Activated naive CD8-positive, alpha-beta T cell treated with anti-CD3 and anti-CD28 coated beads, Interleukin-2, amount 10 ng/mL, durations not matched to agents 7 days and 5 days (primary cell): Measurements from ENCODE around the gene CHI3L2. TPM values are rescaled to one million over a fixed set of nuclear protein-coding genes. Genes with fewer than 3 reads are reported as not detected.

Source experiments
- ATAC-seq: fragments of 150-1000 bp; cut with Tn5 transposase; one replicate; pipeline ENCODE4 v1.10.0; 2021; ENCODE audit warnings: low read depth, moderate library complexity
- POLR2A ChIA-PET: fragments of 350-600 bp; sonication (Branson Sonifier 250); formaldehyde crosslinking; loops from one replicate; lab custom pipeline; 2021; ENCODE audit warnings: antibody characterized with exemption; lab: Charles Lee
- DNase-seq: peaks from one replicate; pipeline ENCODE4 v3.0.0; 2021
- H3K27ac Mint-ChIP-seq: one replicate; pipeline ENCODE4 v1.8.0; 2022; ENCODE audit warnings: mild to moderate bottlenecking, mixed read lengths
- H3K27me3 Mint-ChIP-seq: one replicate; pipeline ENCODE4 v1.8.0; 2022; ENCODE audit warnings: mild to moderate bottlenecking, moderate library complexity, mixed read lengths
- H3K36me3 Mint-ChIP-seq: one replicate; pipeline ENCODE4 v1.8.0; 2021; ENCODE audit warnings: mild to moderate bottlenecking, mixed read lengths
- H3K4me1 Mint-ChIP-seq: one replicate; pipeline ENCODE4 v1.8.0; 2021; ENCODE audit warnings: mixed read lengths
- H3K4me3 Mint-ChIP-seq: one replicate; pipeline ENCODE4 v1.8.0; 2022; ENCODE audit warnings: mild to moderate bottlenecking, moderate library complexity, mixed read lengths
- H3K9me3 Mint-ChIP-seq: one replicate; pipeline ENCODE4 v1.8.0; 2021; ENCODE audit warnings: mixed read lengths
- total RNA-seq, 2 experiments: library from RNA; stranded (reverse); gene quantifications; one replicate each; pipeline ENCODE4 v1.2.3, GENCODE V29; 2021

CHI3L2 gene, protein sequence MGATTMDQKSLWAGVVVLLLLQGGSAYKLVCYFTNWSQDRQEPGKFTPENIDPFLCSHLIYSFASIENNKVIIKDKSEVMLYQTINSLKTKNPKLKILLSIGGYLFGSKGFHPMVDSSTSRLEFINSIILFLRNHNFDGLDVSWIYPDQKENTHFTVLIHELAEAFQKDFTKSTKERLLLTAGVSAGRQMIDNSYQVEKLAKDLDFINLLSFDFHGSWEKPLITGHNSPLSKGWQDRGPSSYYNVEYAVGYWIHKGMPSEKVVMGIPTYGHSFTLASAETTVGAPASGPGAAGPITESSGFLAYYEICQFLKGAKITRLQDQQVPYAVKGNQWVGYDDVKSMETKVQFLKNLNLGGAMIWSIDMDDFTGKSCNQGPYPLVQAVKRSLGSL
- total RNA-seq, result 10 to 100 TPM; 30.5 to 33.9 TPM

DNA sequence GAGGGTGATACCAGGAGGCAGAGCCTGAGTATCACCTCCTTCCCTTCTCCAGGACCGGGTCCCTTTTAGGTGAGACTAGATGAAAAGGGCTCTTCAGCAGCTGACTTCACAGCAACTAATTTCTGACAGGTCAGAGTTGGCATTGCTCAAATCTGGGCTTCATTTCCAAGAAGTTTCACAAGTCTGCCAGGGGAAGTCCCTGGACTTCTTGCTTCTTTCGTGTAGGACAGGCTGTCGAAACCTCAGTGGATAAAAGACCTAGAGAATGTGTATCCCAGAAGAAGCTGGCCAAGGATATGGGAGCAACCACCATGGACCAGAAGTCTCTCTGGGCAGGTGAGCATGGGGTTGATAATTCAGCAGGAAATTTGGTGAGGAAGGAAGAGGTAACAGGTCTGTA is at the start of gene CHI3L2:
CHI3L2 (plus strand) TSS at position 280 of the 400 bp plus-strand sequence; CDS start at position 297, 17 bp downstream.
- Mint-ChIP-seq H3K27me3 (no peaks in the 10 kb centered on the region), H3K9me3 (no peaks in the 10 kb centered on the region), H3K27ac (peak within 1 kb of the TSS; percentile 69), H3K4me1 (peaks cover 69% of the 10 kb centered on the region), H3K36me3 (peaks cover 11% of the 10 kb centered on the region), H3K4me3 (peak within 1 kb of the TSS; percentile 37)
- DNase-seq (no peak), ATAC-seq (no peak)
- POLR2A ChIA-PET, result interaction anchor here (3.0 to 6.5 kb wide), 3 partner anchors 11 to 35 kb away, joined by 15 to 66 read pairs (median 36); partner anchors contain the start of gene DENND2D

DNA sequence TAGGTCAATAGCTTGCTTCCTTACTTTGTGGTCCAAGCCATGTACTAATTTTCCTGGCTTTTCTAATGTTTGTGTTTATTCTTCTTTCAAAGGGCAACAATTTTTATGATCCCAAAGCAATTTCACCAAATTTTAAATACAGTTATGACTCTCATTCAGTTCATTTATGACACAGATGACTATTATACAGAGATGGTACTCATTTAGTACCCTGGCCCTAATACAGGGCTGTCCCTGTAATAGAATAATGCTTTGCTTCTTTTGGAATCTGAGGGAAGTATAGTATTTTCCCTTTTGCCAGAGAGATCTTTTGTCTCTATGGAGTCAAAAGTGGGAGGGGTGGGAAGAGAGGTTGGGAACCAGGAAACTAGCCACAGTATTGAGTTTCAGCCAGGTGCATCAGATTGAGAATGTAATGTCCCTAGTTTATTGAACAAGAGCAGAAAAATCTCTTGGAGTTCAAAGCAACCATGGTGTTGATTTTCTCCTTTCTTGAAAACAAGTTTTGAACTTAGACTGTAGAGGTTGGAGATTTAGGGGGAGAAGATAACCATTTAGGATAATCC is 47.5 kb upstream of the CHI3L2 start:
- ATAC-seq (no peak), DNase-seq (no peak)
- H3K4me3 Mint-ChIP-seq, result no peak overlapping the region
- no peaks in the 10 kb centered on the region for H3K27me3 Mint-ChIP-seq
- no peaks in the 10 kb centered on the region for H3K9me3 Mint-ChIP-seq
- peaks cover 58% of the 10 kb centered on the region for H3K36me3 Mint-ChIP-seq
- POLR2A ChIA-PET, result interaction anchor here (0.7 kb wide), 1 partner anchor 42 kb away, joined by 3 read pairs; no protein-coding TSS in a partner anchor
- H3K4me1 Mint-ChIP-seq, result peaks cover 9% of the 10 kb centered on the region
- H3K27ac Mint-ChIP-seq, result no peak overlapping the region

DNA sequence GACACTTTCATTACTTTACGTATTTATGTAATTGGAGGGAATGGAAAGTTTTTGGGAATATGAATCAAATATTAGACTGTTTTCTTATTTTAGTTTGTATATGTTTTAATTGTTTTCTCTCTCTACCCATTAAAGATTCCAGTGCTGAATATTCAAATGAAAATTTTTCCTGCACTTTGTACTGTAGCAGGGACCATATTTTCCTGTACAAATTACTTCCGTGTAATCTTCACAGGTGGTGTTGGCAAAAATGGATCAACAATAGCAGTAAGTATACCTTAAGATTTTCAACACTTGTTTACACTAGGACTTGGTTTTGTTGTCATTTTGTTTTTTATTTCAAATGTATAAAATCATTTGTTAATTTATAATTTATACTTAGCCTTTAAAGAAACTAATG is 45.5 kb upstream of the CHI3L2 start:
- no peaks in the 10 kb centered on the region for H3K27me3 Mint-ChIP-seq
- POLR2A ChIA-PET, result interaction anchor here (0.7 to 2.1 kb wide), 3 partner anchors 9 to 17 kb away, joined by 3 to 10 read pairs (median 3); partner anchors contain the start of gene DENND2D
- H3K4me3 Mint-ChIP-seq, result no peak overlapping the region
- H3K27ac Mint-ChIP-seq, result no peak overlapping the region
- peaks cover 18% of the 10 kb centered on the region for H3K4me1 Mint-ChIP-seq
- DNase-seq (no peak), ATAC-seq (no peak)
- peaks cover 63% of the 10 kb centered on the region for H3K36me3 Mint-ChIP-seq
- no peaks in the 10 kb centered on the region for H3K9me3 Mint-ChIP-seq

DNA sequence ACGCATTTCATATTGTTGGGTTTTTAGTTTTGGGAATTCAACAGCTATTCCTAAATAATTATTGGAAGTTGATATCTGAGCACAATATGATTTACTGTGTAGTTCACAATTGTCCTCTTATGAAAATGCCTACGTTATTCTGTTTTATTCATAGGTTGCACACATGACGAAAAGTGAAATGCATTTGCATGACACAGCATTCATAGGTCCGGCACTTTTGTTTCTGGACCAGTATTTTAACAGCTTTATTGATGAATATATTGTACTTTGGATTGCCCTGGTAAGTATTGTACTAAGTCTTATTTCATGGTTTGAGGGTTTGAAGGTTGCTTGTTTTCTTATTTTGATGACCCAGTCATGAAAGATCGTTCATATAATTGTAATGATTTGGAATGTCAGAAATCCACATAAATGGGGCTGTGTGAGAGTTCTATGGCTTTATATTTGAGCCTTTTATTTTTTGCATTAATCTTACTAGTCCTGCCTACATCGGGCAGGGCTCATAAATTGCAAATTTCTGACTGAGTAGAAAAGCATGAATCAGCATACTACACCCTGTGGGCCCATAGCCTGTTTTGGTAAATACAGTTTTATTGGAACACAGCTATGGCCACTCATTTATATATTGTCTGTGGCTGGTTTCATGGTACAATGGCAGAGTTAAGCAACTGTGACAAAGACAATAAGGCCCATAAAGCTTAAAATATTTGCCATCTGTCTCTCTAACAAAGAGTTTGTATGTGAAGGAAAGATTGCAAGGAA is 44.0 kb upstream of the CHI3L2 start:
- H3K27me3 Mint-ChIP-seq, result no peaks in the 10 kb centered on the region
- H3K4me3 Mint-ChIP-seq, result no peak overlapping the region
- ATAC-seq (no peak), DNase-seq (no peak)
- no peak overlapping the region for H3K27ac Mint-ChIP-seq
- H3K9me3 Mint-ChIP-seq, result no peaks in the 10 kb centered on the region
- peaks cover 66% of the 10 kb centered on the region for H3K36me3 Mint-ChIP-seq
- H3K4me1 Mint-ChIP-seq, result peaks cover 28% of the 10 kb centered on the region
- POLR2A ChIA-PET, result interaction anchor here (0.9 to 2.1 kb wide), 6 partner anchors 8 to 33 kb away, joined by 3 to 10 read pairs (median 6); partner anchors contain the start of gene DENND2D

DNA sequence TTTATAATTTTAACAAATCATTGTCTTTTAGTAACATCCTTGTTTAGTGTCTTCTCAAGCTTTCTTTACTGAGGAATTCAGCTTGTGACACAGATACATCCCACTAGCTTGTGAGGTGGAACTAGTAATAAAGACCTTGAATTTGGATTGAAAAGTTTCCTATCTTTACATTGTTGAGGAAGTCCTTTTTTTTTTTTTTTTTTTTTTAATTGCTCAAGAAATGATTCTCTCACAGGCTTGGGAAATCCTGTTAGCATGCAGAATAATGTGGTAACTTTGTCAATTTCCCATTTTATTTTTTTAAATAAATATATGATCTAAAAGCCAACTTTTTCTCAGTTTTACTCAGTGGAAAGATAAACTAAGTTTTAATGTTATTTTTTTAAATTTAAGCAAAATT is 42.9 kb upstream of the CHI3L2 start:
- ATAC-seq (no peak), DNase-seq (no peak)
- POLR2A ChIA-PET, result interaction anchor here (1.0 kb wide), 1 partner anchor 41 kb away, joined by 3 read pairs; no protein-coding TSS in a partner anchor
- peaks cover 69% of the 10 kb centered on the region for H3K36me3 Mint-ChIP-seq
- peaks cover 36% of the 10 kb centered on the region for H3K4me1 Mint-ChIP-seq
- H3K27ac Mint-ChIP-seq, result no peak overlapping the region
- H3K27me3 Mint-ChIP-seq, result no peaks in the 10 kb centered on the region
- no peaks in the 10 kb centered on the region for H3K9me3 Mint-ChIP-seq
- no peak overlapping the region for H3K4me3 Mint-ChIP-seq

DNA sequence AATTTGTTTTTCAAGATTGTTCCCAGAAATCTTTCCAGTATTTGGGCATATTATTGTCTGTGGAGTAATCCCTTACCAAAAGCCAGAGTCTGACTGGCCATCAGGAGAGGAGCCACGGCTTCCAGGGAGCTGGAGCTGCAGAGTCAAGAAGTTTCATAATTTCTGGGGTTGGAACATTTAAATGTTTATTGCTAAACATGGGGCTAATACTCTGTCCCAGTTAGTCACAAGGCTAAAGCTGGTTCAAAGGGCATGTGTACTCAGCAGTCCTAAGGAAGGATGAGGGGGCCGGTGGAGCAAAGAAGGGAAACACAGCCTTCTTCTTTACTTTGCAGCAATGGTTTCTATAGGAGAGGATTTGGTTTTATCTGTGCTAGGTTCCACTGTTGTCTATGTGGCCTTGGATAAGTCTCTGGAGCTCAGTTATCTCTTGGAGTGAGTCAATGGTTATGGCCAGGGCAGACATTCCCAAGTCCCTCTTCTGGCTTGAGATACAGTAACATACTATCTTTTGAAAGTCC is 36.5 kb upstream of the CHI3L2 start:
- H3K27me3 Mint-ChIP-seq, result no peaks in the 10 kb centered on the region
- peaks cover 78% of the 10 kb centered on the region for H3K4me1 Mint-ChIP-seq
- peaks cover 85% of the 10 kb centered on the region for H3K36me3 Mint-ChIP-seq
- no peak for DNase-seq
- peak overlapping the region; percentile 42 for H3K4me3 Mint-ChIP-seq
- no peak for ATAC-seq
- H3K9me3 Mint-ChIP-seq, result no peaks in the 10 kb centered on the region
- peak overlapping the region; percentile 68 for H3K27ac Mint-ChIP-seq
- POLR2A ChIA-PET, result interaction anchor here (0.9 to 15.0 kb wide), 8 partner anchors 8 to 44 kb away, joined by 3 to 948 read pairs (median 4); partner anchors contain the start of genes CHI3L2 and DENND2D

DNA sequence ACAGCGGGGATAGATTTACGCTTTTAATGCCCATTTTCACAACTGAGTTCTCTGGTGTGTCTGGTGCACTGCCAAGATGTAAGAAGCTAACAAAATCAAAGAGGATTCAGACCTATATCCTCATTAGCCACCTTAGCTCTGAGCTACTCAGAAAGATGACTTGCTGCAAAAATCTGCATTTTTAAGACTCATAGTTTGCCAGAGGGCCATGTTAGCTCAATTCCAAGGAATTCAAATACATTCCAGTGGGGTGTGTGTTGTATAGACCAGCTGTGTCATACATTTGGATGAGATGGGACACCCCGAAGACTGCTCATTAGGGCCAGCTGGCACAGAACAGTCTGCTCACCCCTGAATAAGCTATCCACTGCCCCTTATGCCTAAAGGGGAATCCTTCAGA is 36.0 kb upstream of the CHI3L2 start:
- Mint-ChIP-seq H3K27me3 (no peaks in the 10 kb centered on the region), H3K4me3 (no peak overlapping the region), H3K4me1 (peaks cover 83% of the 10 kb centered on the region), H3K9me3 (no peaks in the 10 kb centered on the region), H3K27ac (peak overlapping the region; percentile 68), H3K36me3 (peaks cover 85% of the 10 kb centered on the region)
- DNase-seq, result no peak
- POLR2A ChIA-PET, result interaction anchor here (0.5 to 15.0 kb wide), 9 partner anchors 9 to 45 kb away, joined by 3 to 948 read pairs (median 4); partner anchors contain the start of genes CHI3L2 and DENND2D
- ATAC-seq, result no peak

DNA sequence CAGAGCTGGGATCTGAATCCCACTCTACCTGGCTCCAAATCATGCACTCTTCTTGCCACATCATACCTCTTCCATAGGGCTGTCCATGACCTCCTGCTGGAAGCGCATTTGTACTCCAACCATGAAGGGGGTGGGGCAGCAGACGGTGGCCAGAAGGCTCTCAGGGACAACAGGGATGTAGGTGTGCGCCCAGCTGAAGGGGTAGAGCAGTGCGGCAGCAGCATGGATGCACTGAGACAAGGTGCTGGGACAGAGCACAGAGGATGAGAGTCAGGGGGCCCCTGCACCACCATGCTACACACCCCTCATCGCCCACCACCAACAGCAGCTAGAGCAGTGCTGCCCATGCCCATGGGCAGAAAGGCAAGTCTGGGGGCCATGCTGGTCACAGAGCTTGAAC is 35.4 kb upstream of the CHI3L2 start:
- H3K4me3 Mint-ChIP-seq, result peak overlapping the region; percentile 98
- no peaks in the 10 kb centered on the region for H3K9me3 Mint-ChIP-seq
- no peak for DNase-seq
- POLR2A ChIA-PET, result interaction anchor here (1.1 to 15.0 kb wide), 10 partner anchors 8 to 248 kb away, joined by 3 to 948 read pairs (median 4); partner anchors contain the start of genes CEPT1, CHI3L2, DENND2D and DRAM2
- no peak for ATAC-seq
- H3K4me1 Mint-ChIP-seq, result peaks cover 81% of the 10 kb centered on the region
- H3K27ac Mint-ChIP-seq, result peak overlapping the region; percentile 67
- H3K27me3 Mint-ChIP-seq, result no peaks in the 10 kb centered on the region
- peaks cover 85% of the 10 kb centered on the region for H3K36me3 Mint-ChIP-seq

DNA sequence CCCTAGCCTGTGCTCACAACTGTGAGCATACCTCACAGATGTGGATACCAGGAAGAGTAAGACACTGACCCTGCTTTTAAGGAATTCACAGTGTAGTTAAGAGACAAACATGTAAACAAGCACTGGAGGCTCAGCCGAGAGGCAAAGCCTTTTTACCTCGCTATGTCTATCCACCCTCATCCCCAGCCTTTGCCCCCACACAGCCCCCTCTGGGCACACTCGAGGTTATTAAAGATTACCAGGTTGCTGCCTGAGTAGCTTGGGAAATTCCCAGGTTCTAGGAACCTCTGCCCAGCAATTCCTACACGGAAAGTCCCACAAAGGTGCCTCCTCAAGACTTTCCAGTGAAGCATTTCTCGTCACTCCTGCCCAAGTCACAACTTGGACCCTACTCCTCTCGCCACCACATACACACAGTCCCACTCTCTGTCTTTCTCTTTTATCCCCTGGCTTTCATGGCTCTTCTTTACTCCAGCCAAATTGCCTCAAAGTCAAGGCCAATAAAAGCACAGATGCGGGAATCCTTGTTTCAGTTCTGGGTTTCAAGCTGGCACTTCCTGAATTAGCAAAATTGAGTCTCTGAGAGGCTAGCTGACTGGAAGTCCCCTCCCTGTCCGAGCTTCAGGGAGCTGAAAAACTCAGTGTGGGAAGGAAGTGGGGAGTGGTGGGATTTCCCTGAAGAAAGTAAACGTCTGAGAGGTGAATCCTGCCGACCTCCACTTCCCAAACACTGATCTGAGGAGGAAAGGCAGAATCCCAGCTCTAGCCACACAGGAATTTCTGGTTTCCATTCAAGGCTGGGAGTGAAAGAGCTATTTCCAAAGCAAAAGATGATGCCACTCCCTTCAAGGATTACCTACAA is 34.6 kb upstream of the CHI3L2 start:
- Mint-ChIP-seq H3K9me3 (no peaks in the 10 kb centered on the region), H3K4me3 (peak overlapping the region; percentile 98), H3K36me3 (peaks cover 89% of the 10 kb centered on the region), H3K4me1 (peaks cover 77% of the 10 kb centered on the region), H3K27ac (peak overlapping the region; percentile 67), H3K27me3 (no peaks in the 10 kb centered on the region)
- DNase-seq (no peak), ATAC-seq (no peak)
- POLR2A ChIA-PET, result interaction anchor here (0.5 to 15.0 kb wide), 10 partner anchors 9 to 247 kb away, joined by 3 to 948 read pairs (median 4); partner anchors contain the start of genes CEPT1, CHI3L2 and DRAM2

DNA sequence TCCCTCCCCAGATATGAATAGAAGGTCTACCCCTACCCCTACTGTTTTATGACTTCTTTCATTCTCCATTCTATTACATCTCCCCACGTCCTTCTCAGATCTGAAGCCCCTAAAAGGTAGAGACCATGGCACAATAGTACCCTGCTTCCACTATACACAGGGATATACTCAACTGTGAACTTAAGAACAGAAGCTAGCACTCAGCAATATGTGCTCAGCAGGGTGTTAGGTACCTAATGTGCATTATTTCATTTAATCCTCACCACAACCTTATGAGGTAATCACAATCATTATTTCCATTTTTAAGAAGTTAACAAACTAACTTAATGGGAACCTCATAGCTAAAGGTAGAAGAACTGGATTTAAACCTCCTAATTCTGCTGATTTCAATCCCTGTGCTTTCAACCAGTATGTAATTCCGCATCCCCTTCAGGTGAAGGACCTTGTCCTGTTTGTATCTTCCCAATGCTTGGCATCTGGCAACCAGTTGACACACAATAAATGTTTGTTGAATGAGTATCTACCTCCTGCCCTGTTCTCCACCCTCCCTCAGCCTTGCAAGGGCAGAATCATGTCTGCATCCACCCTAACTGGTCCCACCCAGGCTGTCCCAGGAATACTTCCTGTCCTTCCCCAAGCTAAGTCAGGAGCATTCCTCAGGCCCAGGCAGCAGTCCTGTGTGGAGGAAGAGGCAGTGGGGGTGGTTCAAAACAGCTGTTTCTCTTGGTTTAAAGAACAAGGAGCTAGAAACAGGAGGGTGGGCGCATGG is 33.6 kb upstream of the CHI3L2 start:
- H3K4me3 Mint-ChIP-seq, result peak overlapping the region; percentile 98
- POLR2A ChIA-PET, result interaction anchor here (0.5 to 15.0 kb wide), 9 partner anchors 8 to 246 kb away, joined by 3 to 948 read pairs (median 4); partner anchors contain the start of gene CHI3L2
- no peaks in the 10 kb centered on the region for H3K27me3 Mint-ChIP-seq
- H3K27ac Mint-ChIP-seq, result peak overlapping the region; percentile 67
- H3K9me3 Mint-ChIP-seq, result no peaks in the 10 kb centered on the region
- DNase-seq, result no peak
- no peak for ATAC-seq
- H3K36me3 Mint-ChIP-seq, result peaks cover 91% of the 10 kb centered on the region
- H3K4me1 Mint-ChIP-seq, result peaks cover 70% of the 10 kb centered on the region

DNA sequence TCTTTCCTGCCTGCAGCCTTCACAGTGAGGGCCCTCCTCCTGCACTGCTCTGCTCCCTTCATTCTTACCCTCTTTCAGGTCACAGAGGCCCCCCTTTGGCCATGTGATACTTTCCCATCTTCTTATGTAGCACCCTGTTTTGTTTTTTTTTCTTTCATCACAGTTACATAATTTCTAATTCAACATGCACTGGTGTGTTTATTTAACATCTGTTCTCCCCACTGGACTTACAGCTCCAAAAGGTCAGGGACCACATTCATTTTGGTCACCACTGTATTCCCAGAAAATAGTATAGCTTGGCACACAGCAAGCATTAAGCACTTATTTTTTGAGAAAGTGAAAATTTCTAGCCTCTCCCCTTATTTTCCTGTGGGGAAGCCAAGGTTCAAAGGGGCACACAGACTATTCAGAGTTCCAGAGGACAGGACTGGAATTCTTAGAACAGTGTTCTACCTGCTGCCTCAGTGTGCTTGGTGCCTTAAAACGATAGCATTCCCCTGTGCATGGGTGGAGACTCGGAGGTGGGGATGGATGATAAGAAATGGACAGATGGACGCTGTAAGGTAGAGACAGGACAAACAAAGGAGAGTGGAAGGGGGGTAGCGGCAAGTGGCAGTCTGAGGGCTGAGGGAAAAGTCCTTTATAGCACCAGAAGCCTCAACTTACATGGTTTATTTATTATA is 32.4 kb upstream of the CHI3L2 start:
- Mint-ChIP-seq H3K27ac (peak overlapping the region; percentile 97), H3K4me1 (peaks cover 62% of the 10 kb centered on the region), H3K4me3 (peak overlapping the region; percentile 98), H3K36me3 (peaks cover 92% of the 10 kb centered on the region), H3K9me3 (no peaks in the 10 kb centered on the region), H3K27me3 (no peaks in the 10 kb centered on the region)
- no peak for DNase-seq
- POLR2A ChIA-PET, result interaction anchor here (1.0 to 15.0 kb wide), 4 partner anchors 9 to 34 kb away, joined by 3 to 948 read pairs (median 5); no protein-coding TSS in a partner anchor
- no peak for ATAC-seq
